K562 (cell line): Measurements from ENCODE around the gene LRRC25. TPM values are rescaled to one million over a fixed set of nuclear protein-coding genes. Genes with fewer than 3 reads are reported as not detected.

Source experiments
- FOXA1 ChIP-seq: fragments of 450-650 bp; IDR thresholded peaks from 2 replicates; pipeline ENCODE4 v1.6.1; 2016; ENCODE audit warnings: mild to moderate bottlenecking, borderline replicate concordance
- GATAD2A ChIP-seq: fragments of 450-650 bp; IDR thresholded peaks from 2 replicates; pipeline ENCODE4 v1.6.1; 2017
- GMEB1 ChIP-seq: fragments of 250-450 bp; sonication (Bioruptor Pico); IDR thresholded peaks from 2 replicates; pipeline ENCODE4 v1.4.0; 2020; ENCODE audit warnings: mild to moderate bottlenecking
- NEUROD1 ChIP-seq: fragments of 150-350 bp; IDR thresholded peaks from 2 replicates; pipeline ENCODE4 v1.6.1; 2014; ENCODE audit warnings: borderline replicate concordance, low read length, low read depth; ENCODE audit not compliant: partially characterized antibody
- NFRKB ChIP-seq: fragments of 450-650 bp; IDR thresholded peaks from 2 replicates; pipeline ENCODE4 v1.6.1; 2016; ENCODE audit warnings: low read depth
- PRDM10 ChIP-seq: fragments of 450-650 bp; IDR thresholded peaks from 2 replicates; pipeline ENCODE4 v1.6.1; 2018; ENCODE audit not compliant: partially characterized antibody
- SMAD1 ChIP-seq: fragments of 150-350 bp; IDR thresholded peaks from 2 replicates; pipeline ENCODE4 v1.6.1; 2014; ENCODE audit warnings: low read length, low read depth; ENCODE audit not compliant: partially characterized antibody
- ZFPM2 ChIP-seq: fragments of 250-450 bp; sonication (Bioruptor Pico); IDR thresholded peaks from 2 replicates; pipeline ENCODE4 v1.5.1; 2022; ENCODE audit warnings: mild to moderate bottlenecking
- ZMIZ1 ChIP-seq, 2 experiments: fragments of 150-350 bp in 1 of 2; IDR thresholded peaks; 2 replicates each; pipeline ENCODE4 v1.6.1; 2012 to 2016; ENCODE audit warnings: low read depth in 2 of 2, low read length in 2 of 2, mild to moderate bottlenecking in 1 of 2, moderate library complexity in 1 of 2
- ZNF224 ChIP-seq: sonication (generic); formaldehyde crosslinking; IDR thresholded peaks from 2 replicates; pipeline ENCODE4 v1.8.0; 2022; ENCODE audit warnings: mild to moderate bottlenecking, missing genetic modification reagents
- ZNF277 ChIP-seq: fragments of 250-450 bp; sonication (Bioruptor Pico); IDR thresholded peaks from 2 replicates; pipeline ENCODE4 v1.8.0; 2022; ENCODE audit warnings: inconsistent platforms, mild to moderate bottlenecking, moderate library complexity, borderline replicate concordance
- polyA plus RNA-seq, 8 experiments: library from polyadenylated mRNA; depleted of rRNA in 4 of 8; stranded (reverse) in 5 of 8; unstranded in 3 of 8; fragments of >200 nt; fragmentation: Nextera tagmentation in 2 of 8; fragmentation: Illumina TruSeq in 1 of 8; extraction: Ambion mirVana in 2 of 8; extraction: Trizol in 1 of 8; gene quantifications; 2 replicates each; pipeline versions ENCODE4 v1.2.1 to v1.2.3, GENCODE V29; 2011 to 2014; ENCODE audit warnings: inconsistent platforms in 1 of 8, missing spikeins in 1 of 8
- total RNA-seq, 7 experiments: library from RNA; depleted of rRNA in 6 of 7; stranded (reverse); fragments of >200 nt in 6 of 7; fragmentation: Illumina TruSeq in 2 of 7; extraction: Trizol in 2 of 7; gene quantifications; 2 replicates each; pipeline versions ENCODE4 v1.2.1 to v1.2.3, GENCODE V29; 2011 to 2021; ENCODE audit warnings: low replicate concordance in 1 of 7
- TF ChIP-seq, protein P1 (sequence below): fragments of 450-650 bp; conservative IDR thresholded peaks from 2 replicates; pipeline ENCODE4 v1.6.1; 2016; ENCODE audit warnings: missing genetic modification characterization, low read depth, mild to moderate bottlenecking, control low read depth, missing compliant biosample characterization
- TF ChIP-seq, protein P2 (sequence below): fragments of 450-650 bp; formaldehyde crosslinking; IDR thresholded peaks from 2 replicates; pipeline ENCODE4 v1.4.0; 2020; ENCODE audit warnings: mild to moderate bottlenecking, moderate library complexity

Gene LRRC25
- total and polyA plus RNA-seq, 9 of the 15 experiments (the other 6 are each of a cell fraction or from before 2014, with no cell fraction given): 0.07 to 0.36 (median 0.10) TPM; not detected in 3

DNA sequence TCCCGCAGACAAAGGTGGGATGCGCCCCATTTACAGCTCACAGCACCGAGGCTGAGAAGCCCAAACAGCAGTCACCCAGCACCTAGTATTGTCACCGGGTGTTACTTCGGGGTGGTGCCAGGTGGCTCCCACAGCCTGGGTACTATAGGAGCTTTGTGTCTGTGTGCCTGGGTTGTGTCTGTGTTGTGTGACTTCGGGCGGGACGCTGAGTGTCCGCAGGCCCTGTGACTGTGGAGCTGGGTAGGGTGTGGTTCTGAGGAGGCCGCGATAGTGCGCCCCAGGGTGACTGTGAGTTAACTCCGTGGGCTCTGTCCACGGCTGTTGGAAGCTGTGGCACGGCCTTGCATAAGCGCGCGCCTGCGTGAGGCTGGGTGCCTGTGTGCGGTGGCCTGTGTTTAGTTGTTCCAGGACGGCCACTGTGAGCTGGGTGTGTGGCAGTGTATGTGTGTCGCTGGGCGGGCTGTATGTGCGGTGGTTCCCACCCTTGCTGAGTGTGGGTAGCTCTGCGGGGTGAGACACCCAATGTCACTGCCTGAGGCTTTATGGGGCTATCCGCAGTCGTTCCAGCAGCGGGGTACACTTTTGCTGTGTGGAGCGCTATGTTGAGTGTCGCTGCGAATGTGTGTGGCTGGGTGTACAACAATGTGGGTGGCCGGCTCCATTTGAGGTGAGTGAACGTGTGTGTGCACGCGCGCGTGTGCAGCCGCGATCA is 21.2 kb upstream of the LRRC25 start (continued):
- TF ChIP-seq ZMIZ1 (IDR thresholded peaks at IDR 0.05; ENCODE audit: low read depth in 2 of 2, low read length in 2 of 2) (no peak), GATAD2A (no peak), ZFPM2 (CRISPR knock-in tag) (no peak), ZNF277 (CRISPR knock-in tag) (no peak), NEUROD1 (peak; percentile 8), SMAD1 (no peak), GMEB1 (0 out of 2 replicates have a peak, but pooled peaks have one; percentile 22), PRDM10 (peak; percentile 14), NFRKB (peak; percentile 73; the same call in 1 of the 2 replicates), FOXA1 (no peak), ZNF224 (no peak)
- TF ChIP-seq, protein P1, sequence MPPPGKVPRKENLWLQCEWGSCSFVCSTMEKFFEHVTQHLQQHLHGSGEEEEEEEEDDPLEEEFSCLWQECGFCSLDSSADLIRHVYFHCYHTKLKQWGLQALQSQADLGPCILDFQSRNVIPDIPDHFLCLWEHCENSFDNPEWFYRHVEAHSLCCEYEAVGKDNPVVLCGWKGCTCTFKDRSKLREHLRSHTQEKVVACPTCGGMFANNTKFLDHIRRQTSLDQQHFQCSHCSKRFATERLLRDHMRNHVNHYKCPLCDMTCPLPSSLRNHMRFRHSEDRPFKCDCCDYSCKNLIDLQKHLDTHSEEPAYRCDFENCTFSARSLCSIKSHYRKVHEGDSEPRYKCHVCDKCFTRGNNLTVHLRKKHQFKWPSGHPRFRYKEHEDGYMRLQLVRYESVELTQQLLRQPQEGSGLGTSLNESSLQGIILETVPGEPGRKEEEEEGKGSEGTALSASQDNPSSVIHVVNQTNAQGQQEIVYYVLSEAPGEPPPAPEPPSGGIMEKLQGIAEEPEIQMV (tag): no peak
- TF ChIP-seq, protein P2, sequence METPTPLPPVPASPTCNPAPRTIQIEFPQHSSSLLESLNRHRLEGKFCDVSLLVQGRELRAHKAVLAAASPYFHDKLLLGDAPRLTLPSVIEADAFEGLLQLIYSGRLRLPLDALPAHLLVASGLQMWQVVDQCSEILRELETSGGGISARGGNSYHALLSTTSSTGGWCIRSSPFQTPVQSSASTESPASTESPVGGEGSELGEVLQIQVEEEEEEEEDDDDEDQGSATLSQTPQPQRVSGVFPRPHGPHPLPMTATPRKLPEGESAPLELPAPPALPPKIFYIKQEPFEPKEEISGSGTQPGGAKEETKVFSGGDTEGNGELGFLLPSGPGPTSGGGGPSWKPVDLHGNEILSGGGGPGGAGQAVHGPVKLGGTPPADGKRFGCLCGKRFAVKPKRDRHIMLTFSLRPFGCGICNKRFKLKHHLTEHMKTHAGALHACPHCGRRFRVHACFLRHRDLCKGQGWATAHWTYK: peak; percentile 84; the same call in 1 of the 2 replicates
